HG03025 (cell line): ENCODE data around the gene KDM4F.

Experiments used
- ATAC-seq: cut with Tn5 transposase; IDR thresholded peaks from one replicate; pipeline ENCODE4 v1.9.1; 2021; ENCODE audit warnings: mild to moderate bottlenecking, moderate library complexity; ENCODE audit not compliant: unreplicated experiment, low FRiP score

The KDM4F gene

GRCh38 chr11:95059046-95059445, 9.8 kb downstream of the KDM4F start:
- no peak for ATAC-seq

- no peak for ATAC-seq
Measured at GRCh38 chr11:95065336-95065735, 16.1 kb downstream of the KDM4F start.

GRCh38 chr11:95066716-95067038, 17.5 kb downstream of the KDM4F start, which contains the start of gene SRSF8:
SRSF8 (plus strand) TSS chr11:95066919; CDS start chr11:95067227, 308 bp downstream.
- ATAC-seq: peak; percentile 57

- peak; percentile 70 for ATAC-seq
Measured at GRCh38 chr11:95067039-95067840, 18.0 kb downstream of the KDM4F start.

- peak; percentile 24 for ATAC-seq
Measured at GRCh38 chr11:95067841-95068219, 18.6 kb downstream of the KDM4F start.

GRCh38 chr11:95068549-95068948, 19.3 kb downstream of the KDM4F start:
- peak; percentile 59 for ATAC-seq

- no peak for ATAC-seq
Measured at GRCh38 chr11:95070471-95070870, 21.2 kb downstream of the KDM4F start.

- ATAC-seq: no peak
Measured at GRCh38 chr11:95072948-95073347, 23.7 kb downstream of the KDM4F start.

GRCh38 chr11:95074792-95075563, 25.8 kb downstream of the KDM4F start:
- ATAC-seq: no peak

- no peak for ATAC-seq
Measured at GRCh38 chr11:95076416-95076815, 27.2 kb downstream of the KDM4F start.

GRCh38 chr11:95076981-95077380, 27.8 kb downstream of the KDM4F start:
- no peak for ATAC-seq

- ATAC-seq: no peak
Measured at GRCh38 chr11:95078526-95078925, 29.3 kb downstream of the KDM4F start.

- no peak for ATAC-seq
Measured at GRCh38 chr11:95081010-95081409, 31.8 kb downstream of the KDM4F start.

GRCh38 chr11:95081412-95081811, 32.2 kb downstream of the KDM4F start:
- no peak for ATAC-seq

- no peak for ATAC-seq
Measured at GRCh38 chr11:95082576-95083001, 33.4 kb downstream of the KDM4F start.

- ATAC-seq: no peak
Measured at GRCh38 chr11:95084509-95084908, 35.3 kb downstream of the KDM4F start.

- no peak for ATAC-seq
Measured at GRCh38 chr11:95085117-95085816, 36.0 kb downstream of the KDM4F start.

GRCh38 chr11:95086151-95086550, 36.9 kb downstream of the KDM4F start:
- no peak for ATAC-seq

- ATAC-seq: no peak
Measured at GRCh38 chr11:95086836-95087570, 37.8 kb downstream of the KDM4F start.

GRCh38 chr11:95088946-95089619, 39.9 kb downstream of the KDM4F start:
- ATAC-seq: peak; percentile 52
